Stomach (tissue), 4 donors: ENCODE results near the gene SDC3.

ENCODE experiments used
- CTCF ChIP-seq, 7 experiments: fragments of 450-650 bp in 4 of 7; fragments of 200-600 bp in 3 of 7; sonication (generic) in 3 of 7; IDR thresholded peaks; one replicate each; pipeline ENCODE4 v1.5.1; 2016 to 2019; ENCODE audit warnings: antibody characterized with exemption in 7 of 7, control low read depth in 2 of 7, mild to moderate bottlenecking in 1 of 7
- EP300 ChIP-seq: sonication (generic); formaldehyde crosslinking; IDR thresholded peaks from one replicate; pipeline ENCODE4 v1.6.1; 2017; ENCODE audit warnings: antibody characterized with exemption

- TF ChIP-seq EP300 = no peak
- TF ChIP-seq CTCF (IDR thresholded peaks at IDR 0.05) = no peak
Observed at GRCh38 chr1:30844631-30845030, 63.9 kb downstream of the SDC3 start.
